ENCODE measurements around the gene TSHZ2. TPM values are rescaled to one million over a fixed set of nuclear protein-coding genes. Genes with fewer than 3 reads are reported as not detected.

Gene TSHZ2
- total RNA-seq, 1 experiment from 2014 or later: 0.20 TPM

DNA sequence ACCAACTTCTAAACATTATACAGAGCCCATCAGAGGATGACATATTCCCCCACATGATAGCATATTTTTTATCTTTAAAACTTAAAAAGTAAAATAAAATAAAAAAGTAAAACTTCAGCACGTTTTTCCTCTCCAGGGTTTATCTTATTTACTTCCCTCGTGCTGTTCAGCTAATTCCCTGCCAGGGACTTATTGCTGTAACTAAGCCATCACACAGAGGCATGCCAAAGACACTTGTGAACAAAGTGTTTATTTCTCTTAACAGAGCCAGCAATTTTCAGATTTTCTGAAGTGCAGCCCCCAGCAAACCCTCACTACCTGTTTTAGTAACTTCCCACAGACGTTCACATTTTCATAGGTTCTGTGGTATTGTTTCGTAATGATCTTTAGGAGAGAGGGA is 327.7 kb downstream of the TSHZ2 start:
- TF ChIP-seq, protein P1, sequence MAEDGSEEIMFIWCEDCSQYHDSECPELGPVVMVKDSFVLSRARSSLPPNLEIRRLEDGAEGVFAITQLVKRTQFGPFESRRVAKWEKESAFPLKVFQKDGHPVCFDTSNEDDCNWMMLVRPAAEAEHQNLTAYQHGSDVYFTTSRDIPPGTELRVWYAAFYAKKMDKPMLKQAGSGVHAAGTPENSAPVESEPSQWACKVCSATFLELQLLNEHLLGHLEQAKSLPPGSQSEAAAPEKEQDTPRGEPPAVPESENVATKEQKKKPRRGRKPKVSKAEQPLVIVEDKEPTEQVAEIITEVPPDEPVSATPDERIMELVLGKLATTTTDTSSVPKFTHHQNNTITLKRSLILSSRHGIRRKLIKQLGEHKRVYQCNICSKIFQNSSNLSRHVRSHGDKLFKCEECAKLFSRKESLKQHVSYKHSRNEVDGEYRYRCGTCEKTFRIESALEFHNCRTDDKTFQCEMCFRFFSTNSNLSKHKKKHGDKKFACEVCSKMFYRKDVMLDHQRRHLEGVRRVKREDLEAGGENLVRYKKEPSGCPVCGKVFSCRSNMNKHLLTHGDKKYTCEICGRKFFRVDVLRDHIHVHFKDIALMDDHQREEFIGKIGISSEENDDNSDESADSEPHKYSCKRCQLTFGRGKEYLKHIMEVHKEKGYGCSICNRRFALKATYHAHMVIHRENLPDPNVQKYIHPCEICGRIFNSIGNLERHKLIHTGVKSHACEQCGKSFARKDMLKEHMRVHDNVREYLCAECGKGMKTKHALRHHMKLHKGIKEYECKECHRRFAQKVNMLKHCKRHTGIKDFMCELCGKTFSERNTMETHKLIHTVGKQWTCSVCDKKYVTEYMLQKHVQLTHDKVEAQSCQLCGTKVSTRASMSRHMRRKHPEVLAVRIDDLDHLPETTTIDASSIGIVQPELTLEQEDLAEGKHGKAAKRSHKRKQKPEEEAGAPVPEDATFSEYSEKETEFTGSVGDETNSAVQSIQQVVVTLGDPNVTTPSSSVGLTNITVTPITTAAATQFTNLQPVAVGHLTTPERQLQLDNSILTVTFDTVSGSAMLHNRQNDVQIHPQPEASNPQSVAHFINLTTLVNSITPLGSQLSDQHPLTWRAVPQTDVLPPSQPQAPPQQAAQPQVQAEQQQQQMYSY (CRISPR knock-in tag; IDR thresholded peaks at IDR 0.05): no peak
- TF ChIP-seq, protein P2, sequence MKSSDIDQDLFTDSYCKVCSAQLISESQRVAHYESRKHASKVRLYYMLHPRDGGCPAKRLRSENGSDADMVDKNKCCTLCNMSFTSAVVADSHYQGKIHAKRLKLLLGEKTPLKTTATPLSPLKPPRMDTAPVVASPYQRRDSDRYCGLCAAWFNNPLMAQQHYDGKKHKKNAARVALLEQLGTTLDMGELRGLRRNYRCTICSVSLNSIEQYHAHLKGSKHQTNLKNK (CRISPR knock-in tag; IDR thresholded peaks at IDR 0.05): no peak
- TF ChIP-seq ZNF232 (CRISPR knock-in tag; IDR thresholded peaks at IDR 0.05): no peak
- no peak for TF ChIP-seq CREB1 (CRISPR knock-in tag; IDR thresholded peaks at IDR 0.05)
- no peak for TF ChIP-seq ESRRA (CRISPR knock-in tag; IDR thresholded peaks at IDR 0.05; ENCODE audit: borderline replicate concordance)
- TF ChIP-seq, protein P3, sequence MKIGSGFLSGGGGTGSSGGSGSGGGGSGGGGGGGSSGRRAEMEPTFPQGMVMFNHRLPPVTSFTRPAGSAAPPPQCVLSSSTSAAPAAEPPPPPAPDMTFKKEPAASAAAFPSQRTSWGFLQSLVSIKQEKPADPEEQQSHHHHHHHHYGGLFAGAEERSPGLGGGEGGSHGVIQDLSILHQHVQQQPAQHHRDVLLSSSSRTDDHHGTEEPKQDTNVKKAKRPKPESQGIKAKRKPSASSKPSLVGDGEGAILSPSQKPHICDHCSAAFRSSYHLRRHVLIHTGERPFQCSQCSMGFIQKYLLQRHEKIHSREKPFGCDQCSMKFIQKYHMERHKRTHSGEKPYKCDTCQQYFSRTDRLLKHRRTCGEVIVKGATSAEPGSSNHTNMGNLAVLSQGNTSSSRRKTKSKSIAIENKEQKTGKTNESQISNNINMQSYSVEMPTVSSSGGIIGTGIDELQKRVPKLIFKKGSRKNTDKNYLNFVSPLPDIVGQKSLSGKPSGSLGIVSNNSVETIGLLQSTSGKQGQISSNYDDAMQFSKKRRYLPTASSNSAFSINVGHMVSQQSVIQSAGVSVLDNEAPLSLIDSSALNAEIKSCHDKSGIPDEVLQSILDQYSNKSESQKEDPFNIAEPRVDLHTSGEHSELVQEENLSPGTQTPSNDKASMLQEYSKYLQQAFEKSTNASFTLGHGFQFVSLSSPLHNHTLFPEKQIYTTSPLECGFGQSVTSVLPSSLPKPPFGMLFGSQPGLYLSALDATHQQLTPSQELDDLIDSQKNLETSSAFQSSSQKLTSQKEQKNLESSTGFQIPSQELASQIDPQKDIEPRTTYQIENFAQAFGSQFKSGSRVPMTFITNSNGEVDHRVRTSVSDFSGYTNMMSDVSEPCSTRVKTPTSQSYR (CRISPR knock-in tag; IDR thresholded peaks at IDR 0.05): no peak
- no peak for TF ChIP-seq ZNF396 (CRISPR knock-in tag; IDR thresholded peaks at IDR 0.05; ENCODE audit: borderline replicate concordance)
- TF ChIP-seq, protein P4, sequence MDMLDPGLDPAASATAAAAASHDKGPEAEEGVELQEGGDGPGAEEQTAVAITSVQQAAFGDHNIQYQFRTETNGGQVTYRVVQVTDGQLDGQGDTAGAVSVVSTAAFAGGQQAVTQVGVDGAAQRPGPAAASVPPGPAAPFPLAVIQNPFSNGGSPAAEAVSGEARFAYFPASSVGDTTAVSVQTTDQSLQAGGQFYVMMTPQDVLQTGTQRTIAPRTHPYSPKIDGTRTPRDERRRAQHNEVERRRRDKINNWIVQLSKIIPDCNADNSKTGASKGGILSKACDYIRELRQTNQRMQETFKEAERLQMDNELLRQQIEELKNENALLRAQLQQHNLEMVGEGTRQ (CRISPR knock-in tag; IDR thresholded peaks at IDR 0.05): no peak
- TF ChIP-seq, protein P5, sequence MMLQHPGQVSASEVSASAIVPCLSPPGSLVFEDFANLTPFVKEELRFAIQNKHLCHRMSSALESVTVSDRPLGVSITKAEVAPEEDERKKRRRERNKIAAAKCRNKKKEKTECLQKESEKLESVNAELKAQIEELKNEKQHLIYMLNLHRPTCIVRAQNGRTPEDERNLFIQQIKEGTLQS (CRISPR knock-in tag; conservative IDR thresholded peaks at IDR 0.05): no peak
- TF ChIP-seq FOXP1 (CRISPR knock-in tag; IDR thresholded peaks at IDR 0.05; ENCODE audit: borderline replicate concordance): no peak
- TF ChIP-seq, protein P6, sequence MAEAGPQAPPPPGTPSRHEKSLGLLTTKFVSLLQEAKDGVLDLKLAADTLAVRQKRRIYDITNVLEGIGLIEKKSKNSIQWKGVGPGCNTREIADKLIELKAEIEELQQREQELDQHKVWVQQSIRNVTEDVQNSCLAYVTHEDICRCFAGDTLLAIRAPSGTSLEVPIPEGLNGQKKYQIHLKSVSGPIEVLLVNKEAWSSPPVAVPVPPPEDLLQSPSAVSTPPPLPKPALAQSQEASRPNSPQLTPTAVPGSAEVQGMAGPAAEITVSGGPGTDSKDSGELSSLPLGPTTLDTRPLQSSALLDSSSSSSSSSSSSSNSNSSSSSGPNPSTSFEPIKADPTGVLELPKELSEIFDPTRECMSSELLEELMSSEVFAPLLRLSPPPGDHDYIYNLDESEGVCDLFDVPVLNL (CRISPR knock-in tag; IDR thresholded peaks at IDR 0.05; ENCODE audit: borderline replicate concordance, low read depth): no peak
- no peak for TF ChIP-seq NR1H2 (CRISPR knock-in tag; IDR thresholded peaks at IDR 0.05)
- no peak for TF ChIP-seq ZNF219 (CRISPR knock-in tag; IDR thresholded peaks at IDR 0.05; ENCODE audit: borderline replicate concordance)
- TF ChIP-seq, protein P7, sequence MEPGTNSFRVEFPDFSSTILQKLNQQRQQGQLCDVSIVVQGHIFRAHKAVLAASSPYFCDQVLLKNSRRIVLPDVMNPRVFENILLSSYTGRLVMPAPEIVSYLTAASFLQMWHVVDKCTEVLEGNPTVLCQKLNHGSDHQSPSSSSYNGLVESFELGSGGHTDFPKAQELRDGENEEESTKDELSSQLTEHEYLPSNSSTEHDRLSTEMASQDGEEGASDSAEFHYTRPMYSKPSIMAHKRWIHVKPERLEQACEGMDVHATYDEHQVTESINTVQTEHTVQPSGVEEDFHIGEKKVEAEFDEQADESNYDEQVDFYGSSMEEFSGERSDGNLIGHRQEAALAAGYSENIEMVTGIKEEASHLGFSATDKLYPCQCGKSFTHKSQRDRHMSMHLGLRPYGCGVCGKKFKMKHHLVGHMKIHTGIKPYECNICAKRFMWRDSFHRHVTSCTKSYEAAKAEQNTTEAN (CRISPR knock-in tag; IDR thresholded peaks at IDR 0.05): no peak
- TF ChIP-seq TEAD1 (CRISPR knock-in tag; IDR thresholded peaks at IDR 0.05): no peak
- TF ChIP-seq ATF1 (CRISPR knock-in tag; IDR thresholded peaks at IDR 0.05): no peak
- TF ChIP-seq, protein P8, sequence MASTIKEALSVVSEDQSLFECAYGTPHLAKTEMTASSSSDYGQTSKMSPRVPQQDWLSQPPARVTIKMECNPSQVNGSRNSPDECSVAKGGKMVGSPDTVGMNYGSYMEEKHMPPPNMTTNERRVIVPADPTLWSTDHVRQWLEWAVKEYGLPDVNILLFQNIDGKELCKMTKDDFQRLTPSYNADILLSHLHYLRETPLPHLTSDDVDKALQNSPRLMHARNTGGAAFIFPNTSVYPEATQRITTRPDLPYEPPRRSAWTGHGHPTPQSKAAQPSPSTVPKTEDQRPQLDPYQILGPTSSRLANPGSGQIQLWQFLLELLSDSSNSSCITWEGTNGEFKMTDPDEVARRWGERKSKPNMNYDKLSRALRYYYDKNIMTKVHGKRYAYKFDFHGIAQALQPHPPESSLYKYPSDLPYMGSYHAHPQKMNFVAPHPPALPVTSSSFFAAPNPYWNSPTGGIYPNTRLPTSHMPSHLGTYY (CRISPR knock-in tag; IDR thresholded peaks at IDR 0.05): no peak
- TF ChIP-seq MYBL2 (CRISPR knock-in tag; IDR thresholded peaks at IDR 0.05): no peak
- TF ChIP-seq, protein P9, sequence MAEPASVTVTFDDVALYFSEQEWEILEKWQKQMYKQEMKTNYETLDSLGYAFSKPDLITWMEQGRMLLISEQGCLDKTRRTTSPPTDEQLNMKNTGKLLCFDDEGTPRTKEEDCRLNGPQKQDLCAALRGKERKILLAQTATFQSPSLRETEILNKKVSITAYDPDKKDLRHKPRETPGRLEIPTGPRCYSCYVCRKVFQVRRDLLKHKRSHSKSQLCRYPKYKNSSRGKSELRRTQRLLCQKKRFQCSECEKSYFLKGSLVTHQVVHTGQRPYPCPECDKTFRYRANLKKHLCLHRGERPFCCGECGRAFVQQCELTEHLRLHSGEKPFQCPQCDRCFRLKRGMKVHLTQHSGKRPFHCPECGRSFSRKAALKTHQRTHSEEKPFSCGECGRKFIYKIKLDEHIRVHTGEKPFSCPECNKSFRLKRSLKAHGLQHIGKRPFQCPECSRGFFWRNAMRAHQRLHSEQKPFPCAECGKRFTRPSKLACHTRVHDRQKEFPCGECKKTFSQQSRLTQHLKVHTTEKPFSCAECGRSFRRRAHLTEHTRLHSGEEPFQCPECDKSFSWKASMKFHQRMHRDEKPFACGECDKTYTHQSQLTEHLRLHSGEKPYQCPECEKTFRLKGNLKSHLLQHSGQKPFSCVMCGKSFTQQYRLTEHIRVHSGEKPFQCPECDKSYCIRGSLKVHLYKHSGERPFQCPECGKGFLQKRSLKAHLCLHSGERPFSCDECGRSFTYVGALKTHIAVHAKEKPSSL (CRISPR knock-in tag; conservative IDR thresholded peaks at IDR 0.05): no peak
- no peak for TF ChIP-seq ZNF263 (CRISPR knock-in tag; IDR thresholded peaks at IDR 0.05; ENCODE audit: low read depth)
- Mint-ChIP-seq H3K36me3 (no peaks in the 10 kb centered on the region), H3K4me1 (no peaks in the 10 kb centered on the region), H3K9me3 (no peaks in the 10 kb centered on the region), H3K4me3 (no peak overlapping the region), H3K27ac (no peak overlapping the region), H3K27me3 (ENCODE audit: low read depth) (no peaks in the 10 kb centered on the region)
- DNase-seq (ENCODE audit: low spot score) (no peak), ATAC-seq (no peak)
- ChIA-PET POLR2A (no interaction called here), CTCF (no interaction called here)

All from WTC11 (cell line).